Omental fat pad (tissue), 4 donors: ENCODE measurements around the gene POLR2B. TPM values are rescaled to one million over a fixed set of nuclear protein-coding genes. Genes with fewer than 3 reads are reported as not detected.

Experiments used
- ATAC-seq: fragments of 150-250 bp; one replicate; pipeline ENCODE4 v1.9.1; 2016; ENCODE audit warnings: mild to moderate bottlenecking, moderate library complexity; ENCODE audit not compliant: low FRiP score
- DNase-seq: peaks from one replicate; pipeline ENCODE4 v3.0.0-alpha.2; 2019; ENCODE audit warnings: low spot score
- total RNA-seq, 4 donors: library from RNA; depleted of rRNA; stranded (reverse); fragments of >200 nt; gene quantifications; one replicate each; pipeline ENCODE4 v1.1.0, GENCODE V29; 2016
- TF ChIP-seq, protein P1 (sequence below), 3 donors: fragments of 450-650 bp; IDR thresholded peaks; one replicate each; pipeline ENCODE4 v1.5.1; 2016 to 2017; ENCODE audit warnings: antibody characterized with exemption in 3 of 3, mild to moderate bottlenecking in 3 of 3, moderate library complexity in 2 of 3

Gene POLR2B
- total RNA-seq, 4 donors from 2014 or later = 47.7 to 92.5 (median 62.2) TPM

DNA sequence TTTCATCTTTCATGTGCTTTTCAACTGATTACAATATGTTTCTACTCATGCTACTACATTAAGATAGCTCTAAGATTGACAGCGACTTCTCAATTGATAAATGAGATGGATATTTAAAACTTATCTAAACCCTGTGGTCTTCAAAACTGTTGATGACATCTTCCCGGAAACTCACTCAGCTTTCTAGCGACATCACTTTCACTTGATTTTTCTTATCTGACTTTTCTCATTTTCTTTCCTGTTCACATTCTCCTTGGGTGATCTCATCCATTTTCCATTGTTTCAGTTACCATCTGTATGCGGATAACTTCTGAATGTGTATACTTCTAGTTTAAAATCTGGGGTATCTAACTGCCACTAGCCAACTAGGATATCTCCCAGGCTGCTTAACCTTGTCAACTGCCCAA, 3.1 kb downstream of the POLR2B start:
- TF ChIP-seq, protein P1, sequence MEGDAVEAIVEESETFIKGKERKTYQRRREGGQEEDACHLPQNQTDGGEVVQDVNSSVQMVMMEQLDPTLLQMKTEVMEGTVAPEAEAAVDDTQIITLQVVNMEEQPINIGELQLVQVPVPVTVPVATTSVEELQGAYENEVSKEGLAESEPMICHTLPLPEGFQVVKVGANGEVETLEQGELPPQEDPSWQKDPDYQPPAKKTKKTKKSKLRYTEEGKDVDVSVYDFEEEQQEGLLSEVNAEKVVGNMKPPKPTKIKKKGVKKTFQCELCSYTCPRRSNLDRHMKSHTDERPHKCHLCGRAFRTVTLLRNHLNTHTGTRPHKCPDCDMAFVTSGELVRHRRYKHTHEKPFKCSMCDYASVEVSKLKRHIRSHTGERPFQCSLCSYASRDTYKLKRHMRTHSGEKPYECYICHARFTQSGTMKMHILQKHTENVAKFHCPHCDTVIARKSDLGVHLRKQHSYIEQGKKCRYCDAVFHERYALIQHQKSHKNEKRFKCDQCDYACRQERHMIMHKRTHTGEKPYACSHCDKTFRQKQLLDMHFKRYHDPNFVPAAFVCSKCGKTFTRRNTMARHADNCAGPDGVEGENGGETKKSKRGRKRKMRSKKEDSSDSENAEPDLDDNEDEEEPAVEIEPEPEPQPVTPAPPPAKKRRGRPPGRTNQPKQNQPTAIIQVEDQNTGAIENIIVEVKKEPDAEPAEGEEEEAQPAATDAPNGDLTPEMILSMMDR (IDR thresholded peaks at IDR 0.05) = no peak
- DNase-seq (no peak), ATAC-seq (no peak)

DNA sequence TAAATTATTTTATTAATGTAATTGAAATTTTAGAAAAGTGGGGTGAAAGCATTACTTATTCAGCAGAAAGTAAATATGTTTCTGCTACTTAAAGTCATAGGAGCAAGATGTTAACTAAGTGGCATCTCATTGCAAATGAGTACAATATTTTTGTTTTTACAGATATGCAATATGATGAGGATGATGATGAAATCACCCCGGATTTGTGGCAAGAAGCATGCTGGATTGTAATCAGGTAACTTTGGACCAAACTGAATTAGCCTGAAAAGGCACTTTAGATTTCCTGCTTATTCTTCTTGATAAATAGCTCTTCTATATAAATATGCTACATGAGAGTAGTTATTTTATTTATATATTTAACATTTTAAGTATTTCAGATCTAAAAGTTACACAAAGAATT, 7.5 kb downstream of the POLR2B start:
- no peak for ATAC-seq
- no peak for DNase-seq
- TF ChIP-seq, protein P1 (IDR thresholded peaks at IDR 0.05) = no peak

DNA sequence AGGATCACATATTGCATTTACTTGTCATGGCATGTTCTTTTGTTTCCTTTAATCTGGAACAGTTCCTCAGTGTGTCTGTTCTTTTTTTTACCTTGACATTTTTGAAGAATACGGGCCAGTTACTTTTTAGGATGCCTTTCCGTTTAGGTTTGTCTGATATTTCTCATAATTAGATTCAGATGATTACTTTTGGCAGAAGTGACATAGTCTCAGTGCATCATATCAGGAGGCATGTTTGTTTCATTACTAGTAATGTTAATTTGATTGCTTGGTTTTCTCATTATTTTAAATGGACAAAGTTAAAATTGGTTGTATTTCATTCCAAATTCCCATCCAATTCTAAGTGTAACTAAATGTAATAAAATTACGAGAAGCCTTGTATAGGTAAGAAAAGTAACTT, 8.3 kb downstream of the POLR2B start:
- DNase-seq = no peak
- TF ChIP-seq, protein P1 (IDR thresholded peaks at IDR 0.05) = no peak
- no peak for ATAC-seq

DNA sequence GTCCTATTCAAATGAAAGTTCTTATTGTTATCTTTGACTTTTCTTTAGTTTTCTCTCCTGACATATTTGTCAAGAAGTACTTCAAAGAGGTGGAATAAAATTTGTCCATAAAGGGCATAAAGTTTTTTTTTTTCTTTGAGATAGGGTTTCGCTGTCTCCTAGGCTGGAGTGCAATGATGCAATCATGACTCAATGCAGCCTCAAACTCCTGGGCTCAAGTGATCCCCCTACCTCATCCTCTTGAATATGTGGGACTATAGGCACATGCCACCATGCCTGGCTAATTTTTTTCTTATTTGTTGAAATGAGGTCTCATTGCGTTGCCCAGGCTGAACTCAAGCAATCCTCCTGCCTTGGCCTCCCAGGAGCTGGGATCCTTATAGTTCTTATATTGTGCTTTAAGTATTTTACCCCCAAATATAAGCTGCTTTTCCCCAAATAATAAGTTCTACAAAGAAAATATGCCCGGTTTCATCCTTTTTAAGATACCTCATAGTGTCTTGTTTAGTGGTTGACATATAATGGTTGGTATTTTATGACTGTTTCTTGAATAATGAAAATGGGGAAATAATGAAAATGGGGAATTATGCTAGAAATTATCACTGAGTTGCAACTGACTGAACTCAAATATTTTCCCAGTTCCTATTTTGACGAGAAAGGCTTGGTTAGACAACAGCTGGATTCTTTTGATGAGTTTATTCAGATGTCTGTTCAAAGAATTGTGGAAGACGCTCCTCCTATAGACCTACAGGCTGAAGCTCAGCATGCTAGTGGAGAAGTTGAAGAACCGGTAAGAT, 11.6 kb downstream of the POLR2B start:
- TF ChIP-seq, protein P1 (IDR thresholded peaks at IDR 0.05) = no peak
- no peak for ATAC-seq
- no peak for DNase-seq

DNA sequence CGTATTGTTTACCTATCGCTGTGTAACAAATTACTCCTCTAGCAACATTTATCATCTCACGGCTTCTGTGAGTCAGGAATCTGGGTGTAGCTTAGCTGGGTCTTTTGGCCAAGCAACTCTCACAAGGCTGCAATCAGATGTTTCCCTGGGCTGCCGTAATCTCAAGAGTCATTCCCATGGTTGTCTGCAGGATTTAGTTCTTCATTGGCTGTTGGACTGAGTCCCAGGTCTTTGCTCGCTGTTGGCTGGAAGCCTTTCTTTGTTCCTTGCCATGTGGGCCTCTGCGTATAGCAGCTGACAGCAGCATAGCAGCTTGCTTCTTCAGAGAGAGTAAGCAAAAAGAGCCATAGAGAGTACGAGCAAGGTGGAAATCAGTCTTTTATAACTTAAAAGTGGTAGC, 16.8 kb downstream of the POLR2B start:
- DNase-seq = no peak
- peak; percentile 84 for ATAC-seq
- TF ChIP-seq, protein P1 (IDR thresholded peaks at IDR 0.05) = no peak

DNA sequence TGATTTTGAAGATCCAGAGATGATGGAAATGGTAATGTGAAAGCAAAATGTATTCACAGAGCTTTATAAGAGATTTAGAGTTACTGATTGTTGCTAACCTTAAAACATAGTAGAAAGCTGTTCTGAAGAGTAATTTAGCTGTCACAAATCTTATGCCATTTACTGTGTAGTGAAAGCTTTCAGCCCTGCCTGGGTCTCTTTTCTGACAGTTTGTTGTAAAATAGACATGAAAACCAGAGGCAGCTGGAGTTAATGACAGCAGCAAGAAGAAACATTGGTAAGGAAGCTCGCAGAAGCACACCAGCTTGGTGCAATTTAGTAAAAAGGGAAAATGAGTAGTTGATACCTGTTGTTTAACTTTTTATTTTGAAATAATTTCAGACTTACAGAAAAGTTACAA, 21.1 kb downstream of the POLR2B start:
- ATAC-seq = no peak
- no peak for DNase-seq
- TF ChIP-seq, protein P1 (IDR thresholded peaks at IDR 0.05) = no peak

DNA sequence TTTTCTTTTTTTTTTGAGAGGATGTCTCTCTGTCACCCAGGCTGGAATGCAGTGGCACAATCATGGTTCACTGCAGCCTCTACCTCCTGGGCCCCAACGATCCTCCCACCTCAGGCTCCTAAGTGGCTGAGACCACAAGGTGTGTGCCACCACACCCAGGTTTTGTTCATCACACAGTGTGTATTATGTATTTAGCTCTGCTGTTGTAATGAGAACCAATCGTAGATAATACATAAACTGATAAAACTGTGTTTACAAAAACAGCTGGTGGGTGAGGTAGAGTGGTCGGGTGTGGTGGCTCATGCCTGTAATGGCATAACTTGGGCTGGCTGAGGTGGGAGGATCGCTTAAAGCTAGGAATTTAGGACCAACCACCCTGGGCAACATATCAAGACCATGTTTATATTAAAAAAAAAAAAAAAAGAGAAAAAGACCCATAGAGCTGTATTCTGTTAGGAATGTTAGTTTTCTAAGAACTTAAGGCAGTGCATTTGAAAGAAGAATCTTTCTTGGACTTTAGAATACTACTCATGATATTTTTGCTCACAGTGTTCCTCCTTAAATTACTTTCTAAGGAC, 34.9 kb downstream of the POLR2B start:
- no peak for ATAC-seq
- no peak for DNase-seq
- TF ChIP-seq, protein P1 (IDR thresholded peaks at IDR 0.05) = no peak
